Lower leg skin (tissue), 4 donors: ENCODE results near the gene ABCA8. TPM values are rescaled to one million over a fixed set of nuclear protein-coding genes. Genes with fewer than 3 reads are reported as not detected.

ENCODE experiments used
- DNase-seq, 2 donors: peaks; one replicate each; pipeline ENCODE4 v3.0.0-alpha.2; 2019; ENCODE audit warnings: low spot score in 2 of 2
- H3K4me3 ChIP-seq: fragments of 200-600 bp; sonication (generic); 2 replicates; pipeline ENCODE4 v1.5.1; 2017; ENCODE audit warnings: mild to moderate bottlenecking, low read depth; ENCODE audit not compliant: poor library complexity, severe bottlenecking
- POLR2A ChIP-seq, 2 donors: fragments of 450-650 bp; IDR thresholded peaks; one replicate each; pipeline ENCODE4 v1.6.1; 2016 to 2017; ENCODE audit warnings: antibody characterized with exemption in 2 of 2, mild to moderate bottlenecking in 1 of 2, moderate library complexity in 1 of 2
- WGBS, 2 donors: methylation state at CpG; one replicate each; pipeline ENCODE4 v1.1.5; 2018; 5-methylcytosine and 5-hydroxymethylcytosine counted together
- intact Hi-C: fragments of 100-400 bp; cut with DNase I; formaldehyde crosslinking; loops from one replicate; pipeline ENCODE4 v1.15.0; 2023; ENCODE audit warnings: low total_unique reads
- total RNA-seq, 4 donors: library from RNA; depleted of rRNA; stranded (reverse); fragments of >200 nt; gene quantifications; one replicate each; pipeline ENCODE4 v1.1.0, GENCODE V29; 2016
- TF ChIP-seq, protein P1 (sequence below), 3 donors: fragments of 450-650 bp; IDR thresholded peaks; one replicate each; pipeline ENCODE4 v1.5.1; 2016; ENCODE audit warnings: antibody characterized with exemption in 3 of 3, mild to moderate bottlenecking in 3 of 3, moderate library complexity in 2 of 3

The ABCA8 gene
- total RNA-seq, 4 donors from 2014 or later: 6.1 to 17.9 (median 13.9) TPM

DNA sequence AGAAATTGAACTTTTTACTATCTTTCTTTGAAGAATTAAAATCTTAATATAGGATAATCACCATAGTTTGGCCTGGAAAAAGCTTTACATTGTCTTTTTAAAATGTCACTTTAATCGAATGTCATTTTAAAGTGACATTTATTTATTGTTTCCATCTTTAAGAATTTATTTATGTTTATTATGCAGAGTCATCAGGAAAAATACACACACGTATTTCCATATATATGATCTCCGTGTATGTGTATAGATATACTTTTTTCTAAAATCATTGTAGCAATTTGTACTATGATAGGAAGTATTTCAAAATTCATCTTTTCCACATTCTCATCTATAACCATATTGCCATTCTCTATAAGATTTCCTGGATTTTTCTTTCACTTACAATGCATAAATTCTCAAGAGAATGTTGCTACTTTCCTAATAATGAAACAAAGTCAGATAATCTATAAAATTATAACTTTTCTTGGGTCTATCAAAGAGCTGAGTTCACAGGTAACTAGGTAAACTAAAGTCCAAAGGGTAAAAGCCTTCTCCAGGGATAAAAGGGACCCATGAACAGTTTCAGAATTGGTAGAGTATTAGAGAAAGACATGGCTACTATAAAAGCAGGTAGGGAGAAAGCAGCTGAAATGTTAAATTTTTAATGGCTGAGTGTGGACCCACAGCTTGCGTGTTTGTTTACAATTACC lies 11.9 kb downstream of the ABCA8 start:
- intact Hi-C loops: no loop called here
- WGBS, 2 donors: 76 to 78% methylated on average over 4 of the region's 4 CpGs
- TF ChIP-seq, protein P1, sequence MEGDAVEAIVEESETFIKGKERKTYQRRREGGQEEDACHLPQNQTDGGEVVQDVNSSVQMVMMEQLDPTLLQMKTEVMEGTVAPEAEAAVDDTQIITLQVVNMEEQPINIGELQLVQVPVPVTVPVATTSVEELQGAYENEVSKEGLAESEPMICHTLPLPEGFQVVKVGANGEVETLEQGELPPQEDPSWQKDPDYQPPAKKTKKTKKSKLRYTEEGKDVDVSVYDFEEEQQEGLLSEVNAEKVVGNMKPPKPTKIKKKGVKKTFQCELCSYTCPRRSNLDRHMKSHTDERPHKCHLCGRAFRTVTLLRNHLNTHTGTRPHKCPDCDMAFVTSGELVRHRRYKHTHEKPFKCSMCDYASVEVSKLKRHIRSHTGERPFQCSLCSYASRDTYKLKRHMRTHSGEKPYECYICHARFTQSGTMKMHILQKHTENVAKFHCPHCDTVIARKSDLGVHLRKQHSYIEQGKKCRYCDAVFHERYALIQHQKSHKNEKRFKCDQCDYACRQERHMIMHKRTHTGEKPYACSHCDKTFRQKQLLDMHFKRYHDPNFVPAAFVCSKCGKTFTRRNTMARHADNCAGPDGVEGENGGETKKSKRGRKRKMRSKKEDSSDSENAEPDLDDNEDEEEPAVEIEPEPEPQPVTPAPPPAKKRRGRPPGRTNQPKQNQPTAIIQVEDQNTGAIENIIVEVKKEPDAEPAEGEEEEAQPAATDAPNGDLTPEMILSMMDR (IDR thresholded peaks at IDR 0.05): no peak
- TF ChIP-seq POLR2A (IDR thresholded peaks at IDR 0.05): no peak
- no peak overlapping the region for H3K4me3 ChIP-seq
- DNase-seq: no peak

GRCh38 chr17:68942389-68942788 lies 12.8 kb downstream of the ABCA8 start:
- TF ChIP-seq, protein P1 (IDR thresholded peaks at IDR 0.05): no peak
- TF ChIP-seq POLR2A (IDR thresholded peaks at IDR 0.05): no peak
- 90% methylated on average over 3 of the region's 3 CpGs for WGBS, 2 donors
- intact Hi-C loops: no loop called here
- H3K4me3 ChIP-seq: no peak overlapping the region
- DNase-seq: no peak

DNA sequence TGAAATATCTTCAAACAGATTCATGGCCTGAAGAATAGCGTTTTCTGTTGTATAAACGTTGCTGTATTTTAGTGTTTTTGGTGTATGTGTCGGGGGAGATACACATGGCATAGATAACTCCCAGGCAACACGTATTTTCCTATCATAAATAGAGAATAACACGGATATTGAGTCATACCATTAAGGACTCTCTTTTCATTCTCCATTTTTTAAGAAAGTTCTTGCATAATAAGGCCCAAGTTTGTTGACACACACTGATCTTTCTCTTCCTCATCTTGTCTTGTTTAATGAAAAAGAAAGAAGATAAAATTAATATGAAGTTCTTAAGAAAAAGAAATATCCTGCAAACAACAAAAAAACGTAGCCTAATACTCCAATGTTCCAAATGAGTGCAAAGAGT lies 13.4 kb downstream of the ABCA8 start:
- intact Hi-C loops: no loop called here
- 82 to 85% methylated on average over 6 of the region's 6 CpGs for WGBS, 2 donors
- no peak for TF ChIP-seq POLR2A (IDR thresholded peaks at IDR 0.05)
- TF ChIP-seq, protein P1 (IDR thresholded peaks at IDR 0.05): no peak
- H3K4me3 ChIP-seq: no peak overlapping the region
- no peak for DNase-seq

DNA sequence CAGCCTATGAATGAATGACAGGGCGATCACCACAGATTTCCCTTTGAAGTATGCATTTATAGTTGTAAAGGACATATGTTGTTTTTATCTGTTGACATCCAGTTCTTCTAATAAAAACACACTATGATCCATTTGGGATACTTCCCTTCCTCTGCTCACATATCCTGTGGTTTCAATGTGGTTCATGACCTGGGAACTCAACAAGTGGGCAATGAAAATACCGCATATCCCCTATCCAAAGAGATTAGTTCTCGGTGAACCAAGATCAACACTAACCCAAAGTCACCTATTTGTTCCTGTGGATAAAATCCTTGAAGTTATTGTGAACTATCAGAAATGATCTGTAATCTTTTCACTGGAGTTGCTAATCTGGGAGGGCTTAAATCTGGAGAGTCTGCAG lies 16.0 kb downstream of the ABCA8 start:
- 67 to 68% methylated on average over 3 of the region's 3 CpGs for WGBS, 2 donors
- H3K4me3 ChIP-seq: no peak overlapping the region
- intact Hi-C loops: no loop called here
- DNase-seq: no peak
- TF ChIP-seq, protein P1 (IDR thresholded peaks at IDR 0.05): no peak
- no peak for TF ChIP-seq POLR2A (IDR thresholded peaks at IDR 0.05)

GRCh38 chr17:68937890-68938514 lies 17.2 kb downstream of the ABCA8 start:
- DNase-seq: no peak
- intact Hi-C loops: no loop called here
- 84 to 85% methylated on average over 8 of the region's 8 CpGs for WGBS, 2 donors
- H3K4me3 ChIP-seq: no peak overlapping the region
- TF ChIP-seq, protein P1 (IDR thresholded peaks at IDR 0.05): no peak
- TF ChIP-seq POLR2A (IDR thresholded peaks at IDR 0.05): no peak
